GM12878 (cell line): ENCODE results near the gene RAB7B. TPM values are rescaled to one million over a fixed set of nuclear protein-coding genes. Genes with fewer than 3 reads are reported as not detected.
A peak's percentile ranks its signal among the peaks of the same experiment; 100 is the strongest.

Source experiments
- BCL11A ChIP-seq: IDR thresholded peaks from 2 replicates; pipeline ENCODE4 v1.6.1; 2011; ENCODE audit warnings: low read depth, low read length
- CREB1 ChIP-seq: IDR thresholded peaks from 2 replicates; pipeline ENCODE4 v1.6.1; 2012; ENCODE audit warnings: low read depth, mild to moderate bottlenecking, inconsistent platforms
- CUX1 ChIP-seq: IDR thresholded peaks from 2 replicates; pipeline ENCODE4 v1.6.1; 2012; ENCODE audit warnings: improper control_type of control experiment, low read depth, low read length; ENCODE audit not compliant: insufficient replicate concordance
- HDAC2 ChIP-seq: fragments of 200-600 bp; sonication (generic); IDR thresholded peaks from 2 replicates; pipeline ENCODE4 v1.6.1; 2017
- HDGF ChIP-seq: fragments of 450-650 bp; IDR thresholded peaks from 2 replicates; pipeline ENCODE4 v1.6.1; 2016; ENCODE audit warnings: antibody characterized with exemption
- IKZF1 ChIP-seq: fragments of 450-650 bp; conservative IDR thresholded peaks from 2 replicates; pipeline ENCODE4 v1.6.1; 2017; ENCODE audit warnings: antibody characterized with exemption, mild to moderate bottlenecking
- JUND ChIP-seq: IDR thresholded peaks from 2 replicates; pipeline ENCODE4 v1.6.1; 2012; ENCODE audit warnings: low read depth, mild to moderate bottlenecking, low read length, improper control_type of control experiment, moderate library complexity
- MTA2 ChIP-seq: fragments of 450-650 bp; IDR thresholded peaks from 2 replicates; pipeline ENCODE4 v1.6.1; 2016; ENCODE audit warnings: low read depth, mild to moderate bottlenecking, moderate library complexity
- NR2C2 ChIP-seq: IDR thresholded peaks from 2 replicates; pipeline ENCODE4 v1.6.1; 2011; ENCODE audit warnings: borderline replicate concordance, low read depth; ENCODE audit not compliant: control insufficient read depth, insufficient read length
- PAX8 ChIP-seq: fragments of 450-650 bp; IDR thresholded peaks from 2 replicates; pipeline ENCODE4 v1.6.1; 2017; ENCODE audit warnings: mild to moderate bottlenecking, moderate library complexity
- PBX3 ChIP-seq: IDR thresholded peaks from 2 replicates; pipeline ENCODE4 v1.6.1; 2011; ENCODE audit warnings: mild to moderate bottlenecking, low read depth, low read length, moderate library complexity; ENCODE audit not compliant: insufficient replicate concordance
- PML ChIP-seq: IDR thresholded peaks from 2 replicates; pipeline ENCODE4 v1.6.1; 2012; ENCODE audit warnings: low read length, inconsistent platforms
- POU2F2 ChIP-seq: IDR thresholded peaks from 3 replicates; pipeline ENCODE4 v1.6.1; 2011; ENCODE audit warnings: low read depth, mild to moderate bottlenecking, low read length, borderline replicate concordance
- PRDM15 ChIP-seq: fragments of 450-650 bp; formaldehyde crosslinking; IDR thresholded peaks from 2 replicates; pipeline ENCODE4 v1.4.0; 2020; ENCODE audit warnings: mild to moderate bottlenecking, moderate library complexity
- RBBP5 ChIP-seq: fragments of 200-600 bp; sonication (generic); conservative IDR thresholded peaks from 2 replicates; pipeline ENCODE4 v1.6.1; 2016
- SIN3A ChIP-seq: IDR thresholded peaks from 2 replicates; pipeline ENCODE4 v1.6.1; 2012; ENCODE audit warnings: low read depth, low read length, improper control_type of control experiment
- TARDBP ChIP-seq: IDR thresholded peaks from 2 replicates; pipeline ENCODE4 v1.6.1; 2016; ENCODE audit warnings: borderline replicate concordance
- polyA plus RNA-seq, 11 experiments: library from polyadenylated mRNA; depleted of rRNA in 4 of 11; unstranded in 6 of 11; stranded (reverse) in 5 of 11; fragments of >200 nt; fragmentation: Nextera tagmentation in 4 of 11; fragmentation: Illumina TruSeq in 1 of 11; extraction: Ambion mirVana in 4 of 11; extraction: Trizol in 1 of 11; gene quantifications; 1 replicate in 1 of 11; 2 replicates in 10 of 11; pipeline versions ENCODE4 v1.2.1 to v1.2.3, GENCODE V29; 2011 to 2016; ENCODE audit warnings: inconsistent platforms in 2 of 11, missing spikeins in 2 of 11, low read depth in 1 of 11
- total RNA-seq, 4 experiments: library from RNA; depleted of rRNA in 3 of 4; stranded (reverse); fragments of >200 nt in 3 of 4; fragmentation: Illumina TruSeq in 1 of 4; extraction: Trizol in 1 of 4; gene quantifications; 2 replicates each; pipeline versions ENCODE4 v1.2.1 to v1.2.3, GENCODE V29; 2013 to 2021

The RAB7B gene
- total and polyA plus RNA-seq, 10 of the 15 experiments (the other 5 are each of a cell fraction or from before 2014, with no cell fraction given) = 0.09 TPM; not detected in 9

GRCh38 chr1:206049293-206049692 lies 46.1 kb upstream of the RAB7B start (continued):
- TF ChIP-seq HDGF = no peak
- no peak for TF ChIP-seq JUND
- no peak for TF ChIP-seq SIN3A
- peak; percentile 72 for TF ChIP-seq CUX1
- TF ChIP-seq PRDM15 = no peak
- no peak for TF ChIP-seq RBBP5
- TF ChIP-seq BCL11A = peak; percentile 84
- no peak for TF ChIP-seq PAX8
- TF ChIP-seq POU2F2 = peak; percentile 67; the same call in 2 of the 3 replicates
- no peak for TF ChIP-seq TARDBP
- TF ChIP-seq NR2C2 = no peak
- TF ChIP-seq CREB1 = no peak
- 0 out of 2 replicates have a peak, but pooled peaks have one; percentile 59 for TF ChIP-seq PML
- TF ChIP-seq HDAC2 = no peak
- peak; percentile 69 for TF ChIP-seq PBX3
- TF ChIP-seq MTA2 = peak; percentile 76
- peak; percentile 56 for TF ChIP-seq IKZF1
- TF ChIP-seq, all 136 proteins: peak for 43
